Activated CD4-positive, alpha-beta T cell treated with anti-CD3 and anti-CD28 coated beads, Interleukin-2, amount 50 U/mL, for 4 hours (primary cell): ENCODE measurements around the gene TCN1.
"Not testable (repeated sequence)": the region's sequence is repeated elsewhere in the genome, so short reads cannot be mapped to it uniquely, and the experiment has no call there.

Experiments used
- DNase-seq, 2 experiments: peaks; one replicate each; pipeline ENCODE4 v3.0.0-alpha.2; 2020

Gene TCN1

DNA sequence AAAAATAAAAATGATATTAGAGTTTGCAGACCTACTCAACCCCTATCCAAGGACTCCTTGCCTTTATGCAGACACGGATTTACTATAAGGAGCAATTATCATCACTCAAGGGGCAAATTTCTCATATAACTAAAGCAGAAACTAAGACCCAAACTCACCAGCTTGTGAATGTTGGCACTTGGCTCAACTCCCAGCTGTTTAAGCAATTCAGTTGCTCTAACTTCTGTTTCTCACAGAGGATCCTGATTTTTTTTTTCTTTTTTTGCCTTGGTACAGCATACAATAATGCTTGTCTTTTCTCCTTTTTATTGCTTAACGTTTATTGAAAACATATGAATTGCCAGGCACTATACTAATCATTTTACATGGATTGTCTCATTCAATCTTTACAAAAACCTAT lies 11.4 kb downstream of the TCN1 start:
- DNase-seq: no peak

DNA sequence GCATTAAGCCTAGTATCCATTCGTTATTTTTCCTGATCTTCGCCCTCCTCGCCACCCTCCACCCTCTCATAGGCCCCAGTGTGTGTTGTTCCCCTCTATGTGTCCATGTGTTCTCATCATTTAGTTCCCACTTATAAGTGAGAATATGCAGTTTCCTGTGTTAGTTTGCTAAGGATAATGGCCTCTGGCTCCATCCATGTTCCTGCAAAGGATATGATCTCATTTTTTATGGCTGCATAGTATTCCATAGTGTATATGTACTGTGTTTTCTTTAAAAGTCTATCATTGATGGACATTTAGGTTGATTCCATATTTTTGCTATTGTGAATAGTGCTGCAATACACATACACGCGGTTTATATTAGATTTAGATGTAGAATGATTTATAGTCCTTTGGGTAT lies 14.9 kb downstream of the TCN1 start:
- not testable (repeated sequence) for DNase-seq

DNA sequence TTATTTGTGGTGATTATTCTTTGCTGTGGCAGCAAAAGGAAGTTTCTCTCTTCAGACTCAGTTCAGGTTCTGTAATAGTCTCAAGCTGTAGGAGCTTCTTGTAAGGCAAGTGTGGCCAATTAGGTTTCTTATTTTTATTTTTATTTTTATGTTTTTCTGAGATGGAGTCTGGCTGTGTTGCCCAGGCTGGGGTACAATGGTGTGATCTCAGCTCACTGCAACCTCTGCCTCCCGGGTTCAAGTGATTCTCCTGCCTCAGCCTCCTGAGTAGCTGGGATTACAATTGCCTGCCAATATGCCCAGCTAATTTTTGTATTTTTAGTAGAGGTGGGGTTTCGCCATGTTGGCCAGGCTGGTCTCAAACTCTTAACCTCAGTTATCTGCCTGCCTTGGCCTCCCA lies 16.7 kb downstream of the TCN1 start:
- not testable (repeated sequence) for DNase-seq

DNA sequence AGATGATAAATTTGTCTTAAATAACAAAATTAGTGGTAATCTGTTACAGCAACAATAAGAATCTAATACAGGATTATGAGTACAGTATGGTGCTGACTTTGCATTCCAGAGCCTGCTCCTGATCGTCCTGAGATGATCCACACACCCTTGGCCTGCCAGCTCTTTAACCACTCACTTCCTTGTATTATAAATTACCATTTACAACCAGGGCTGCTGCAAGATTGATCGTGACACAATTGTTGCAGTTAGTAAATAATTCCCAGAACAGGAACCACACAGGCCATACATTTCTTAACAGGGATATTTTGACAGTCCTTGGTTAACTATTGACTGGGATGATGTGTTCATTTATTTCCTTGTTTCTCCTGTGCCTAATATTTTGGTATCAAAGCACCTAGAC lies 17.2 kb downstream of the TCN1 start:
- no peak for DNase-seq

DNA sequence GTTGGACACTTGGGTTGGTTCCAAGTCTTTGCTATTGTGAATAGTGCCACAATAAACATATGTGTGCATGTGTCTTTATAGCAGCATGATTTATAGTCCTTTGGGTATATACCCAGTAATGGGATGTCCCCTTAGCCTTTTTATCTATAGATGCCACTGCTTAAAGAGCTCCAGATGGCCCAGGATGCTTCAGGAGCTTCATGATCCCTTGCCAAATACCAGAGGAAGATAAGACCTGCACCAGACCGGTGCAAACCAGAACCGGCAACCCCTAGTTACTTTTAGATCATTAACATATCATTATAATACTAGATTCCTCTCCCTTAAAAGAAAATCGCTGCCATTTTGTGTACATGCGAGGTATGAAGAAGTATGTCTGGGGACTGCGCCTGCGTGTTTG lies 17.8 kb downstream of the TCN1 start:
- not testable (repeated sequence) for DNase-seq

DNA sequence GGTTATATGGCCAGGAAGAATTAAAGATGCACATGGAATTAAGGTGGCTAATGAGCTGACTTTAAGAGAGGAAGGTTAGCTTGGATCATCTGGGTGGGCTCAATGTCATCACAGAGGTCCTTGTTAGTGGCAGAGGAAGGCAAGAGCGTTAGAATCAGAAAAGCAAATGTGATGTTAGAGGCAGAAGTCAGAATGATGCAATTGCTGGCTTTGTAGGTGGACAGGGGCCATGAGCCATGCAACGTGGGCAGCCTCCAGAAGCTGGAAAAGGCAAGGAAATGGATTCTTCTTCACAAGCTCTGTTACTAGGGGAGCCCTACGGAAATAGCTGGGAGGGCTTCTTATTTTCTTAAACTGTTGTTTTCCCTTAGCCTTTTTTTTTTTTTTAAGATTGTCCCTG lies 18.7 kb downstream of the TCN1 start:
- no peak for DNase-seq

DNA sequence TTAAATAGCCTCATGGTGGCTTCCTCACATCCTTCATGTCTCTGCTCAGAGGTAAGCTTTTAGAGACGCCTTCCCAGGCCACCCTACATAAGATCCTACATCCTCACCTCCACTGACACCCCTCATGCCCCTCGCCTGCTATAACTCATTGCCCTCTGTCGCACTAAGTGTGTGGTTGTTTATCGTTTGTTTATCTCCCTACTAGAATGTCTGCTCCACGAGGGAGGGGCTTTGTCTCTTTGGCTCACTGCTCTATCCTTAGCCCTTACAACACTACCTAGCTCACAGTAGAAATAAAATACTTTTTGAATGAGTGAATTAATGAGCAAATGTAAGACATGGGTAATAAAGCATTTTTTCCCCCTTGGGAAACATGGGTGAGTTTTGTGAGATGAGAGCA lies 19.7 kb downstream of the TCN1 start:
- DNase-seq: no peak

DNA sequence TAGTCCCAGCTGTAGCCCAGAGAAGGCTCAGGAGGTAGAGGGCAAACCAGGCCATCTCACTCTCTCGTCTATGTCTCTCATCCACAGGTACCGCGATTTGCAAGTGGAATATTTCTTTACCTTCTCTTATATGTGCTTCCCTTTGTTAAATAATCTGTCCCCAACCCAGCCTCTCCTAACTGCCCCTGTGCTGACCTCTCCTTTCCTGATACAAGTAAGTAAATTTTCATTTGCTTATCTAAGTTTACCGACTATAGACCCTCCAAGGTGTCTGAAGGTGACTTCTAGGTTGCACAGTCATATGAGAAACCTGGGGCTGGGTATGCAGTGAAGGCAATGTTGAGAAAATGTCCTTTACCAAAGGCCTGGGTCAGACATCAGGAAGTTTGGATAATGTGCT lies 20.9 kb downstream of the TCN1 start, which contains the start of gene CBLIF:
Gene CBLIF, minus strand, starts transcription at position 101 of the 400 bp plus-strand sequence. Its CDS starts 46 bp downstream, at position 55.
- no peak for DNase-seq

DNA sequence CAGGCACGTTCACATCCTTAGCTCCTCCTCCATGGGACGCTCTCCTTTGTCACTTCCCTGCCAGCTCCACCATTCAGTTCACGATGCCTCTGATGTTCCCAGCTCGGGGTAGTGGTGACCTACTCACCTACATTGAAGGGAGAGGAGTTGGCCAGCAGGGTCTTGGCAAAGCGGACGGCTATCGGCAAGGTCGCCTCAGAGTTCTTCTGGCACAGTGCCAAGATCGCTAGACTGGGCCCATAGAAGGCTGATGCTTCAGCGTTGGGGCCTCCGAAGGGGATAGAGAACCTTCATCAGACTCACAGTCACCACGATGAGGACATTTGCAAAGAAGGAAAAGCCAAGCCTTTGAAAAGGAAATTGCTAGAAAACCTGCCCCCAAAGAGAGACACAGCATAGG lies 24.0 kb downstream of the TCN1 start:
- no peak for DNase-seq

DNA sequence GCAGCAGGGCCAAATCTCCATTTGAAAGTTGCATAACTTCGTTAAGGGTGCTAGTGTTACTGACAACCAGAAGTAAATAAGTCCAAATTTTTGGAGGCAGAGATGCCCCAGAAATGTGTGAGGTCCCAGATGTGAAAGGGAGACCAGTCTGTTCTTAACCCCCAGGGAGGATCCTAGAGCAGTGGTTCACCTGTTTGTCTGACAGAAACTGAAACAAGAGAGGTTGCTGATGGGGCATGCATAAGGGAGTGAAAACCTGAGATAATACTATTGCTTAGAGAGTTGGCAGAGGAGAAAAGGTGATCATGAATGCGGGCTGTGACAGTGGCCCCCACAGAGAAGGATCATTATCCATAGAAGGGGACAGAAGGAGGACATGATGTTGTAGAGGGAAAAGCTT lies 24.8 kb downstream of the TCN1 start:
- DNase-seq: no peak

DNA sequence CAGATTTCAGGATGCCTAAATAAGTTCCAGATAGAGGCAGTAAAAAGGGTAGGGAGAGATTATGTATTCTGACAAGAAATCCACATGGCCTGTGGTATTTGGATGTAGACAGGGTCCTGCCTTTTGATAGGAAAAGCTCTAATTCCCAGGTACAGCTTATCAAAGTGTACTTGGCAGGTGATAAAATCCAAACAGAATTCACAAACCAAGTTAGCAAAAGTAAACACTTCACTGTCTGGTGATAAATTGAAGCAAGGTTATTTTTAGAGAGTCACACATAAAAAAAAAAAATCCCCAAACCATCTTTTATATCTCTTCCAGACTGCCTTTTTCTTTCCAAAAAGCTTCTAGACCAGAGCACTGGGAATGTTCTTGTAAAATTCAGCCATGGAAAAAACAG lies 26.7 kb downstream of the TCN1 start:
- DNase-seq: no peak

DNA sequence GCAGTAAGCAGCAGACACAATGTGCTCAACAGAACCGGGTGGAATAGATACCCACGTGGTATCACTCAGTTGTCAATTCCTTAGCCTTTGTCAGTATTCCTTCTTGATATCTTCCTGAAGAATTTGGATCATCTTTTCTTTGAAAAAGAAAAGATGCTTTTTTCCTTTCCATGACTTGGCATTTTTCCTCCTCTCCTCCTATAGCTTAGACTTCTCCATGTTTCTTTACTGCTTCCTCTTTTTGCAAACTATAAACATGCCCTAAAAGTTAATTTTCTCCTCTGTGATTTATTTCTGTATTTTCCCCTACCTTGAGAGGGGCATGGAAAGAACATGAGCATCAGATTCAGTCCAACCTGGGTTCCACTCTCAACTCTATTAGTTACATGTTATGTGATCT lies 32.7 kb downstream of the TCN1 start:
- no peak for DNase-seq

DNA sequence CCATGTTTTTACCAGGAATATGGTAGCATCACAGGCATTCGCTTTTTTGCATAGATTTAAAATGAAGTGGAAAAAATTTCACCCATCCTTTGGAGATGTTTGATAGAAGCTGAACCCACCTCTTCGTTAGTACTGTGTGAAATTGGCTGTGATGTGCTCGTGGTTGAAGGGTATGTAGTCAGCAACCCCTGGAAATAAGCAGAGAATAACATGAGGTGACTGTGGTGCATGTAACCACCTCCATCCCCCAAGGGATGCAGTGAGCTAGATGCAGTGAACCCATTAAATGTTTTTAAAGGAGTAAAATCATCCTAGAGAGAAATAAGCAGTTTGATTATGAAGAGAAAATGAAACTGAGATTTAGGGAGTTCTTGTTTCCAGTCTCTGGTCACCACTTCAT lies 36.9 kb downstream of the TCN1 start:
- DNase-seq: no peak

DNA sequence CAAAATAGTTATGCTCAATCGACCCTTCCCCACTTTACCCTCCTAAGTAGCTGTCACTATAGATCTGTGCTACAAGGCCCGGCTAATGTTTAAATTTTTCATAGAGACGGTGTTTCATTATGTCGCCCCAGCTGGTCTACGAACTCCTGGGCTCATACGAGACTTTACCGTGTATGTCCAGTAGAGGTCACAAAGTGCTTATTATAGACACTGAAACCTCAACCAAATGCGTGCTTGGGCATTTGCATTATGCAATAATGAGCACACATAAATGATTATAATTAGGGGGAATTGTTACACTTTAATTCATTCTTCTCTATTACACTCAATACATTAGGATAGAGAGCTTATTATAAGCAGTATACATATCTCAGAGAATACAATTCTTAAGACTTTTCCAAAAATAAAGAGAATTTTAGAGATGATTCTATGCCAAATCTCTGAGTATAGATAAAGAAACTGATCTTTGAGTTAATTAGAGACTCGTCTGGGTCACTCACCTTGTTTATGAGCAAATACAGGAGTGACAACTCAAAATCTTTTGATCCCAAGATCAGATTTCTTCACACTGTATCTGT lies 43.2 kb downstream of the TCN1 start:
- no peak for DNase-seq

DNA sequence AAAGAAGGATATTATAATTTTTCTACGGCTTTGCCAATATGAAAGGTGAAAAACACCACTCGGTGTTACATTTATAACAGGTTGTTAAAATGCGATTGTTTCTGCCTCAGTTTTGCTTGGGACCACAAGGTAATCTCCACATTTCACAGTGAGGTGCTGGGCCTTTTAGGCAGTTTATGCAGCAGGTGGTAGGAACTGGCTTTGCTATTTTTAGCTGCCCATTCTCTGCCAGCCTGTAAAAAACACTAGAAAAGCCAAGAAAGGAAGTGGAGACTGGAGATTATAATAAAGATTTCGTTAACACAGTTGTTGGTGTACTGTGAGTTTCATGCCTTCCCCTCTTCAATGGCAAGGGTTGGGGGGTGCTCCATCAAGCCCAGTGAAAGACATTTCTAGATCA lies 47.7 kb downstream of the TCN1 start:
- DNase-seq: no peak

DNA sequence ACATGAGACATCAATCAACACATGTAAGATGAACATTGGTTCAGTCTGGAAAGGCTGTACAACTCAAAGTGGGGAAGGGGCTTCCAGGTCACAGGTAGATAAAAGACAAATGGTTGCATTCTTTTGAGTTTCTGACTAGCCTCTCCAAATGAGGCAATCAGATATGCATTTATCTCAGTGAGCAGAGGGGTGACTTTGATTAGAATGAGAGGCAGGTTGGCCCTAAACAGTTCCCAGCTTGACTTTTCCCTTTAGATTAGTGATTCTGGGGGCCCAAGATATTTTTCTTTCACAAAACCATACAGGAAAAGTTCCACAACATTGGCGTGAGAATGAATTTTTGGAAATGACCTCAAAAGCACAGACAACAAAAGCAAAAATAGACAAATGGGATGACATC lies 49.9 kb downstream of the TCN1 start:
- not testable (repeated sequence) for DNase-seq

DNA sequence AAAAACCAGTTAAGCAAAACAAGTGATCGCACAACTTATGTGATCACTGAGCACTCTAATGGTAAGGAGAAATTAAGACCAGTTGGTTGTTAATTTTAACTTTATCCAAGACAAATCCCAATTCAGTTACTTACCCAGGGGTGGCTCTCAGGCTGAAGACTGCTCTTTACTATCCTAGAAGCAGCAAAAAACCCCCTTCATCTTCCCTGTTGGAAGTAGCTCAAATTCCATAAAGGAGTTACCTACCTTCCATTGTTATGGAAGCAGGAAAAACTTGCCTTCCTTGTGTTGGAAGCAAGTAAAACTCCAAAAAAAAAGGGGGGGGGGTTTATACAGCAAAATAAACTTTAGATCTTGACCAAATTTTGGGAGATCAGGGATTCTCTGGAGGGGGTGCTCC lies 50.5 kb downstream of the TCN1 start:
- no peak for DNase-seq

DNA sequence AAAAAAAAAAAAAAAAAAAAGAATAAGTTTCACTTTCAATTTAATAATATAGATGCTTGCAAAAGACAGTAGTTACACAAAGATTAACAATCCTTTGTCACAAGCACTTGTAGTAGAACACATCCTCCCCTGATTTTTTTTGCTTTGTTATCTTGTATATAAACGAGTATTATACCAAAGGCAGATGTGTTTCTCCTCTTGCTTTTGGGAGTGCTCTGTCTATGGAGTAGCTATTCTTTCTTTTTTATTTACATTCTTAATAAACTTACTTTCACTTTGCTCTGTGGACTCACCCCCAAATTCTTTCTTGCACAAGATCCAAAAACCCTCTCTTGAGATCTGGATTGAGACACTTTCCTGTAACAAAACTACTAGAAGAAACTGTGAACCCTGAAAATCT lies 52.3 kb downstream of the TCN1 start:
- DNase-seq: no peak

DNA sequence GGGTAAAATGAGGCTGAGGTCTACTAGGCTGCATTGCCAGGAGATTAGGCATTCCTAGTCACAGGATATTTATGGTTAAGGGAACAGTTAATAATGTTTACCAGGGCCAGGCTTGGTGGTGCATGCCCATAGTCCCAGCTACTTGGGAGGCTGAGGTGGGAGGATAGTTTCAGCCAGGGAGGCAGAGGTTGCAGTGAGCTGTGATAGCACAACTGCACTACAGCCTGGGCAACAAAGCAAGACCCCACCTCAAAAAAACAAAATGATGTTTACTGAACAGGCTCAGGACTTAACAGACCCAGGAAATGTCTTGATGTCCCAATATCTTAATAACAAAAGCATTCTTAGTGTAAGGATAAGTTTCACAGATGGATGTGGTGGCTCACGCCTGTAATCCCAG lies 52.9 kb downstream of the TCN1 start:
- DNase-seq: no peak

DNA sequence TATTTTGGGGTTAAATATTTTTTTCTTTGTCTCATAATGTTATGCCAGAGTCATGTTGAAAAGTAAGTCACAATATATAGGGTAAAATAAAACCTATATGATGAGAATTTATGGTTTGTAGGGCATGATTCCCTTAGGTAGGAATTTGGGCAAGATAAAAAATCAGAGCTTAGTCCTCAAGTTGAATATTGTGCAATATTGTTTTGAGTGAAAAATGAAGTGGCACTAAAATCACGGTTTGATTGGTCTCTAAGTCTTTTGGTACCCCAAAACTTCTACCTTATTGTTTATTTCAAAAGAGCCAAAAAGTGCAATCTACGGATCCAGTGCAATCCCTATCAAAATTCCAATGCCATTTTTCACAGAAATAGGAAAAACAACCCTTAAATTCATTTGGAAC lies 54.1 kb downstream of the TCN1 start:
- no peak for DNase-seq

DNA sequence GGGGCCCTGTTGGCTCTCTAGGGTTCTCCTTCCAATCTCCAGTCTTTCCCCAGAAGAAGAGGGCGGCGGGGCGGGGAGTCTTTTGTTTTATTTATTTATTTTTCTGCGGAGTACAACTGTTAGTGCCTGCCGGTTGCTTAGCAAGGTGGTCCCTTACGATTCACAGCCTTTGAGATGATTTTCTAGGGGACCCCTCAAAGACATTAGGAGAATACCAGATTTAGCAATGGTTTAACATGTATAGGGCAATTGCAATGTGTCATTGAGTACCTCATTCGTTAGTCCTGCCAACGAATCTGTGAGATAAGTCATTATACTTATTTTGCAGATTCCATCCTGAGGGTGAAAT lies 55.4 kb downstream of the TCN1 start:
- no peak for DNase-seq

DNA sequence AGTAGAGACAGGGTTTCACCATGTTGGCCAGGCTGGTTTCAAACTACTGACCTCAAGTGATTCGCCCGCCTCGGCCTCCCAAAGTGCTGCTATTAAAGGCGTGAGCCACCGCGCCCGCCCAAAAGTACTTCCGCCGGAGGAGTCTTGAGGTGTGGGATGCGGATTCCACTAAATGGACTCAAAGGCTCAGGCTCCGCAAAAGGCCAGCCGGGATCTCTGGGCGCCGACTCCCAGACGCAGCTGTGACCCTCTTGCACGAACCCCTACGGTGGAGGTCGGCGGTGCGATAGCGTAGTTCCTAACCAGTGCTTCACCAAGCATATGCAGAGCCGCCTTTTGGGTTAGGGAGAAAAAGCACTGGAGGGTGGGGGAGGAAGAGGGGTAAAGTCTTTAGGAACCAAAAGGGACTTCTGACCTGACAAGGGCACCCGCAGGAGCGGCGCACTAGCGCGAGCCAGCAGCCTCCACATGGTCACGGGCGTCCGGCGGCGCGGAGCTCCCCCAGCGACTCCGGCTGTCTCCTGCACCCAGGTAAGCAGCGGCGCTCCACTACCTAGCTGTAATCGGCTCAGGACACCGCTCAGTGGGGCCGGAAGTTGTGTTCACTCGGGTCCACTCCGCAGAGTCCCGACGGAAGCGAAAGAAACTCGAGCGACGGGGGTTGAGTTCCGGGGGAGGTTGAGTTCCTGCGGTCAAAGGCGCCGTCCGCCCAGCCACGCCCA lies 55.9 kb downstream of the TCN1 start, which contains the start of gene MRPL16:
Gene MRPL16, minus strand, starts transcription at position 590 of the 722 bp plus-strand sequence. Its CDS starts 120 bp downstream, at position 470.
- DNase-seq: peak; percentile 86

DNA sequence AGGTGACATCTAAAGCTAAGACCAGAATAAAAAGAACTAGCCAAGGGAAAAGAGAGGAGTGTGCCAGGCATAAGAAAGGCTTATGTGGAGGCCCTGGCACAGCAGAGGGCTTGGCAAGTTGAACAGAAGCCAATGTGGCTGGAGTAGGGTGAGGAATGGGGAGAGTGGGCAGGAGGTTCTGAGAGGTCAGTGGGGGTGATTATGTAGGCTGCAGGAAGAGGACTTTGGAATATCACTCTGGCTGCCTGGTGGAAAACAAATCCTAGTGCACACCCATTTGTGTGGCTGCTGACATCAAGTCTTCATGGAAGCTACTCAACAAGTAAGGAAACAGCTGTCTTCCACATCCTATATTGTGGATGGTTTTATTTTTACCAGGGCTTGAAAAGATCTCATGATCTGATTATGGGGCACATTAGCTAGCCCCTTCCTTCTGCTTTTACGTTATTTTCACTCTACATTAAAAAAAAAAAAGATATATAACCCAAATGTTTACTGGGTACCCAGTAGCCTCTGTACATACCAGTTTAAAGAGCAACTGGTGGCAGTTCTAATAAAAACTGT lies 59.2 kb downstream of the TCN1 start:
- no peak for DNase-seq

DNA sequence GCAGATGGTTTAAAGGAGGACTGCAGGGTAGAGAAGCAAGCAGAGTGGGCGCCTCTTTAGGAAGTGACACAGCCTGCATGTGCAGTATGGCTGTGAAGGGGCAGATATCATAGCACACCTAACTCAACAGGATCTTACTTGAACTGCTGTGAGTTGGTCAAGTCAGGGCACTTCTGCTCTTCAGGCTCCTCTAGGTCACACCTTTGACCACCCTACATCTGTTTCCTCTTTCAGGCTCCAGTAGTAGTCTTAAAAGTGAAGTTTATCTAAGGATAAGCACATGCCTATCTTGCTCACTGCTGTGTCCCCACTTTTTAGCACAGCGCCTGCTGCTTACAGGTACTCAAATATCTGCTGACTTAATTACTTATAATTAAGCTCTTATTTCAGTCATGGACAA lies 62.2 kb downstream of the TCN1 start:
- DNase-seq: no peak
